ENCODE data around the gene POLD4.
"Not testable (repeated sequence)": the region's sequence is repeated elsewhere in the genome, so short reads cannot be mapped to it uniquely, and the experiment has no call there.

Gene POLD4

DNA sequence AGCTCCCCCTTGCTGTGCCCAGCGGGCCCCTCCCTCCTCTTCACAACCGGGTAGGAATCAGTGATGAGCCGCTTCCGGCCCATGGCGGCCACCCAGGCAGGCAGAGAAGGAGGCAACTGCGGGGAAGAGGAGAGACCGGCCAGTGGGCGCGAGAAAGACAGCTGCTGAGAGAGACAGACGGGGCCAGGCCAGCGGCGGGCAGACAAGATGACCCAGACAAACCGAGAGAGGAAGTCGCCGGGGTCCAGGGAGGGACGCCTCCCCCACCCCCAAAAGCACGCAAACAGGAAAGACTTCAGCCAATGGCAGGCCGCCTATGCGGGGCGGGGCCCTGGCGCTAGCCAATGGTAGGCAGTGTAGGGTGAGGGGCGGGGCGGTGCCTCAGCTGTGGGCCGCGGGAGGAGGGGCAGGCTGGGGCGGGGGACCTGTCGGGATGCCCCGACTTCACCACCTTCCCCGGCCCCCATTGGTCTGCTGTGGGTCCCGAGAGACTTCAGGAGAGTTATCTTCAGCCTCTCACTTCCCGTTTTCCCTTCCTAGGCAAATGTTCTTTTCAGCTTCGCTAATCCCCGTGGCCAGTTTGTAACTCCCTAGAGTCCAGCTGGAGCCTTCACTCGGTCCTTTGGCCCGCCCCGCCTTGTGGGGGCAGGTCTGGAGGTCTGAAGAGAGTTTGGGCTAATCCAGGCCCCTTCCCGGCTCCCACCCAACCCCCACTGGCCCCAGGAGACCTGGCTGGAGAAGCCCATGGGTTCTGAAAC, at the start of gene POLD4:
POLD4 (minus strand) TSS at position 230 of the 758 bp plus-strand sequence; CDS start at position 83, 147 bp downstream.
- DNase-seq, result peak; percentile 97

DNA sequence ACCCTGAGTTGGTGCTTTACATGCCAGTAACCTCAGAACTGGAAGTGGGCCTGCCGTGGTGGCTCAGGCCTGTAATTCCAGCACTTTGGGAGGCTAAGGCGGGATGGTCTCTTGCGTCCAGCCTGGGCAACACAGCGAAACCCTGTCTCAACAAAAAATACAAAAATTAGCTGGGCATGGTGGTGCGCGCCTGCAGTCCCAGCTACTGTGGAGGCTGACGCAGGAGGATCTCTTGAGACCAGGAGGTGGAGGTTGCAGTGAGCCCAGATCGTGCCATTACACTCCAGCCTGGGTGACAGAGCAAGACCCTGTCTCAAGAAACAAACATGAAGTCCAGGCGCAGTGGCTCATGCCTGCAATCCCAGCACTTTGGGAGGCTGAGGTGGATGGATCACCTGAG, 49.7 kb upstream of the POLD4 start:
- DNase-seq, result not testable (repeated sequence)

- not testable (repeated sequence) for DNase-seq
Measured at GRCh38 chr11:67402192-67402839, 49.0 kb upstream of the POLD4 start.

DNA sequence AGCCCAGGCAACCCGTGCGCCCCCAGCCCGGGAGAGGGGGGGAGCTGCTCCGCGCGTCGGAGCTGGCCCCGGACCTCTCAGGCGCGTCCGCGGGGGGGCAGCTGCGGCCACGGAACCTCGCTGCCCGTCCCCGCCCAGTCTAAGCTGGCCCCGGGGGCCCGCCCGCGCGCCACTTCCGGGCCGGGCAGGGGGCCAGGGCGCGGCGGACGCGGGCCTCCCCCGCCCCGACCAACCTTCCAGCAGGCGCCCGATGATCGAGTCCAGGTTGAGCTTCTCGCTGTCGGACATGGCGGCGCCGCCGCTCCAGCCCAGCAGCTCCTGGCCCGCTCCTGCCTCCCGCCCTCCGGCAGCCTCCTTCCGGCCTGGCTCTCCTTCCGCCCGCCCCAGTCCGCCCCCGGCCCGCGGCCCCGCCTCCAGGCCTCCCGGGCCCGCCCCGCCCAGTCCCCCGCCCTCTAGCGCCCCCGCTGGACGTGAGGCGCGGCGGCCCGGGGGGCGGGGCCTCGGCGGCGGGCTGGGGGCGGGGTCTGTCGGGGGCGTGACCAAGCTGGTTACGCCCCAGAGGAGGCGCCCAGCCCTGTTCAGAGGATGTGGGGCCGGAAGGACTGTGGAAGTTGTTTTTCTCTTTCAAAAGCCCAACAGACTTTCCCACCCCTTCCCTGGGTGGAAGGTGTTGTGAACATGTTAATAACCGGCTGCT, 48.3 kb upstream of the POLD4 start, which contains the start of gene PPP1CA:
PPP1CA (minus strand) TSS at position 364 of the 697 bp plus-strand sequence; CDS start at position 288, 76 bp downstream.
- peak; percentile 90 for DNase-seq

DNA sequence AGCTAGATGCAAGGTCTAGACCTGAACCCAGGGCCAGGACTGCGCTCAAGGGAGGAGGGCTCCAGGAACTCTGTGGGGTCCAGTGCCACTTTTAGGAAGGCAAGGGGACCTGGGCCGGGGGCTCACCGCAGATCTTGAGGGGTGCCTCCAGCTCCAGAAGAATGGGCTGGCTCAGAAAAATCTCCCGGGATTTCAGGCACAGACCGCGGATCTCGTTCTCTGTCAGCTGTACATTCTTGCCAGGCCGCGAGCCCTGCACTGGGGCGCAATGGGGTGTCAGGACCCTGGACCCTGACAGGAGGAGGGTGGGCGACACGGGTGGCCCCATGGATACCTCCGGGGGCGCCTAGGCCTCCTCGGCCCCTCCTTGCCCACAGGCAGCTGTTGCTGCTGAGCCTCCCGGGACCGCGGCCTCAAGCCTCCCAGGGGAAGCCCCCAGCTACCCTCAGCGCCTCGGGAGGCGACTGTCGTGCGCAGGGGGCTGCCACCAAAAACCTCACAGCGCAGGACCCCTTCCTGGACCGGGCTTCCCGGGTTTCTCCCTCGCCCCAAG, 47.7 kb upstream of the POLD4 start:
- DNase-seq, result no peak

DNA sequence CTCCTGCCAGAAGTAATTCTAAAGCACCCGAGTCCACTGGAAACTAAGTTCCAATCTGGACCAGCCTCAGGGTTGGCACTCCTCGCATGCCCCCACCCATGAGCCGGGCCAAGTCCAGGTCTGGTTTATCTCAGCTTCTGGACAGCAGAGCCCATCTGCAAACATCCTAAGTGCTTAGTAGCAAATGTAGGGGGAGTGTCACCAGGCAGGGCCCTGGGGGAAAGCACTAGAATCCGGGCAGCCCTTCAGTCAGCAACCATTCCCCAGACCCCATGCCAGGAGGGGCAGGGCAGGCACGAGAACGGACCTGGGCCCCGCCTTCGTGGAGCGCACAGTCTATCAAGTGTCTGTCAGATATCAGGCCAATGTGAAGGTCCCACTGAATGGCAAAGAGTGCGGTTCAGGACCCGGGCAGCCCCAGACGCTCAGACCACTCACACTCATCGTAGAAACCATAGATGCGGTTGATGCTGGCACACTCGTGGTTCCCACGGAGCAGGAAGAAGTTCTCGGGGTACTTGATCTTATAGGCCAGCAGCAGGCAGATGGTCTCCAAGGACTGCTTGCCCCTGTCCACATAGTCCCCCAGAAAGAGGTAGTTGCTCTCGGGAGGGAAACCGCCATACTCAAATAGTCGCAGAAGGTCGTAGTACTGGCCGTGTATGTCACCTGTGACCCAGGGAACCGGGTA, 47.0 kb upstream of the POLD4 start:
- DNase-seq, result no peak

- DNase-seq, result no peak
Measured at GRCh38 chr11:67398661-67399563, 45.6 kb upstream of the POLD4 start.

DNA sequence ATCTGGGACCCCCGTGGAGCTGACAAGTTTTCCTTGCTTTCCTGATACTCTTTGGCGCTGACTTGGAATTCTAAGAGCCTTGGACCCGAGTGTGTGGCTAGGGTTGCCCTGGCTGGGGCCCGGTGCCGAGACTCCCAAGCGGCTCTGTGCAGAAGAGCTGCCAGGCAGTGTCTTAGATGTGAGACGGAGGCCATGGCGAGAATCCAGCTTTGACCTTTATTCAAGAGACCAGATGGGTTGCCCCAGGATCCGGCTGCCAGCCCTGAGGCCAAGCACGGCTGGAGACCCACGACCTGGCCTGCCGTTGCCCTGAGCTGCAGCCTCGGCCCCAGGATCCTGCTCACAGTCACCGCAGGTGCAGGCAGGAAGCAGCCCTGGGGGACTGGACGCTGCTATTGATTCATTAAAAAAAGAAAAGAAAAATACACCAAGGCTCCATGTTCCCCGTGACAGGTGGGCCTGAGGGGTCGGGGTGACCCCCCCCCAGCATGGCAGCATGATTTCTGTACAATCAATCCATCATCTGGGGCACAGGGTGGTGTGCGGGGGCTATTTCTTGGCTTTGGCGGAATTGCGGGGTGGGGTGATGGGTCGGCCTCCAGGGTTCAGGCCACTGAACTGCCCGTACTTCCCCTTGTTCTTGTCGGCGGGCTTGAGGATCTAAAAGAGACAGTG, 44.8 kb upstream of the POLD4 start:
- no peak for DNase-seq

GRCh38 chr11:67397536-67397935, 44.2 kb upstream of the POLD4 start:
- DNase-seq, result no peak

DNA sequence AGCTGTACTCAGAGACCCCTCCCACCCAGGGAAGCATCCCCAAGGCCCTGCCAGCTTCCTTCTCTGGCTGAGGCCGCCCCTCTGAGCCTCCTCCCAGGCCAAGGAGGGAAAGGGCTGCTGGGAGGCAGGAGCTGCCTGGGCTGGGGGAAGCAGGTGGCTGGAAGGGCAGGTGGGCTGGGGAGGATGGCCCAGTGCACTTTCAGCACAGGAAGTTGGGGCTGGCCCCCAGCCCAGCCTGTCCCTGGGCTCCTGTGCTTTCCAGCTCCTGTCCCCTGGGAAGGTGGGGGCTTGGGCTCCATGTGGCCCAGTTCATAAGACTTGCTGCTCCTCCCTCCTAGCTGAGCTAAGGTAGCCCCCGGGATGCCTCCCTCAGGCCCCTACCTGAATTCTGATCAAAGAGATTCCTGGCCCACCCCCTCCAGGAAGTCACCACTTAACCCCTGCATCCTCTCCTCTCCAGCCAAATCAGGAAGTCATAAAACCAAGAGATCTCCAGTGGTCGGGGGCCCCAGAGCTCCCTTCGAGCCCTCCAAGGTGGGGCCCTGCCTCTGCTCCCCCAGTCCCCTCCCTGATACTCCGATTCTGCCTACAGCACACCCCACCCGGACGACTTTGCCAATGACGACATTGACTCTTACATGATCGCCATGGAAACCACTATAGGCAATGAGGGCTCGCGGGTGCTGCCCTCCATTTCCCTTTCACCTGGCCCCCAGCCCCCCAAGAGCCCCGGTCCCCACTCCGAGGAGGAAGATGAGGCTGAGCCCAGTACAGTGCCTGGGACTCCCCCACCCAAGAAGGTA, 43.4 kb upstream of the POLD4 start:
- no peak for DNase-seq

DNA sequence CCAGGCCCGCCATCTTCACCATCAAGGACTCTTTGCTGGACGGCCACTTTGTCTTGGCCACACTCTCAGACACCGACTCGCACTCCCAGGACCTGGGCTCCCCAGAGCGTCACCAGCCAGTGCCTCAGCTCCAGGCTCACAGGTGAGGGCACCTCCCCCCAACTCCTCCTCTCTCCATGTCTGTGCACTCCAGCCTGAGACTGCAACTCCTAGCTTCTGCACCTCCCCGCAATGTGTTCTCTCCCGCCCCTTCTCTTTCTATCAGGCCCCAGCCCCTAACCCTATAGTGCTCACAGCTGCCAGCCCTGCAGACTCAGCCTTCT, 42.9 kb upstream of the POLD4 start:
- DNase-seq, result no peak

GRCh38 chr11:67395555-67396258, 42.4 kb upstream of the POLD4 start:
- DNase-seq, result no peak

DNA sequence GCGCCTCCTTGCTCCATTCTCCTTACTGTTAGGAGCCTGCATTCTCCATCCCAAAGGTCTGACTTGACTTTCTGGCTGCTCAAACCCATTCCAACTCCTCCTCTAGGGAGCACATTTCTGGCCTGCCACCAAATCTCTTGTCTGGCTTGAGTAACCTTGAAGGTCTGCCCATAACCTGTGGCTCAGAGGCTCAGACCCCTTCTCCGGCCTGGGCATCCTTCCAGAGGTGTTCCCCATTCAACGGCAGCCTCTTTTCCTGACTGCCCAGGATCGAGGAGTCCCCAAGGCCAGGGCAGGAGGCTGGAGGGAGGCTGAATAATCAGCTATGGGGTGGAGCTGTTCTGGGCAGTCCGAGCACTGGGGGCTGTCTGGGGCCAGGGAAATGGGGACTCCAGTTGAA, 40.6 kb upstream of the POLD4 start:
- DNase-seq, result no peak

GRCh38 chr11:67393437-67393836, 40.1 kb upstream of the POLD4 start:
- no peak for DNase-seq

- no peak for DNase-seq
Measured at GRCh38 chr11:67392183-67392715, 38.9 kb upstream of the POLD4 start.

GRCh38 chr11:67391304-67392182, 38.2 kb upstream of the POLD4 start, which contains the start of gene RAD9A:
Gene RAD9A, plus strand, starts transcription at chr11:67391986. Its CDS starts 59 bp downstream, at chr11:67392045.
- peak; percentile 92 for DNase-seq

DNA sequence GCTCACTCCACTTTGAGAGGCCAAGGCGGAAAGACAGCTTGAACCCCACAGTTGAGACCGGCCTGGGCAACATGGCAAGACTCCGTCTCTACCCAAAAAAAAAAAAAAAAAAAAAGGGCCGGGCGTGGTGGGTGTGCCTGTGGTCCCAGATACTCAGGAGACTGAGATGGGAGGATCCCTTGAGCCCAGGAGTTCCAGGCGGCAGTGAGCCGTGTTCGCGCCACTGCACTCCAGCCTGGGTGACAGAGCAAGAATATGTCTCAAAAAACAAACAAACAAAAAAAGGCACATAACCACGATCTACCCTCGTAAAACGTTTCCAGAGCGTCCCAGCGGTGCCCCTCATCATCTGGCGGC, 37.6 kb upstream of the POLD4 start:
- no peak for DNase-seq

DNA sequence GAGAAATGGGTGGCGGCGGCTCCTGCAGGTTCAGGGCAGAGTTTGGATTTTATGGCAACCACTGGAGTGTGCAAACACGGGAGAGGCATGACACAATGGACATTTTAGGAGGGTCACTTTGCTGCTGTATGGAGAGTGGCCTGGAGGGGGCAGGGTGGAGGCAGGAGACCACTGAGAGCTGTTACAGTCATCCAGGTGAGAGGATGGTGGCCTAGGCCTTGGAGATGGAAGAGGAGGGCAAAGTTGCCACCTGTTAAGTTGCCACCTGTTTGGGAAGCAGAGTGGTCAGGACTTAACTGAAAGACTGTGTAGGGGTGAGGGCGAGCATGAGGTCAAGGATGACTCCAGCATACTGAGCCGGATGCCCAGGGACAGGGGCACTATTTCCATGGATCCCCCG, 36.1 kb upstream of the POLD4 start:
- peak; percentile 53 for DNase-seq
